ENCODE data around the gene ADA. TPM values are rescaled to one million over a fixed set of nuclear protein-coding genes. Genes with fewer than 3 reads are reported as not detected.

The ADA gene
- polyA plus RNA-seq, 1 donor from 2014 or later: 0.56 TPM

- Histone ChIP-seq H4K20me1 (ENCODE audit: insufficient read depth) (no peaks in the 10 kb centered on the region), H3K79me2 (replicated peaks; ENCODE audit: insufficient read depth, low read length) (no peaks in the 10 kb centered on the region), H3K36me3 (ENCODE audit: insufficient read depth, low read length) (no peaks in the 10 kb centered on the region), H3K9me3 (ENCODE audit: low read length) (no peaks in the 10 kb centered on the region), H2AFZ (ENCODE audit: low read depth, low read length) (no peak overlapping the region), H3K9ac (ENCODE audit: low read length) (no peak overlapping the region), H3K4me2 (ENCODE audit: low read length) (no peak overlapping the region), H3K9me2 (ENCODE audit: insufficient read depth, low read length) (no peaks in the 10 kb centered on the region), H3K27ac (ENCODE audit: low read length) (no peak overlapping the region), H3K27me3 (ENCODE audit: insufficient read depth, low read depth, low read length) (no peaks in the 10 kb centered on the region), H3K4me3 (ENCODE audit: low read length) (no peak overlapping the region), H3F3A (ENCODE audit: insufficient read depth, low read length, poor library complexity, severe bottlenecking) (no peaks in the 10 kb centered on the region)
- no peak for TF ChIP-seq REST (IDR thresholded peaks at IDR 0.05; ENCODE audit: borderline replicate concordance)
Measured at GRCh38 chr20:44684047-44684967, 32.8 kb upstream of the ADA start.

GRCh38 chr20:44683263-44684046, 32.0 kb upstream of the ADA start:
- Histone ChIP-seq H3K9ac (ENCODE audit: low read length) (no peak overlapping the region), H3K9me3 (ENCODE audit: low read length) (no peaks in the 10 kb centered on the region), H3K27me3 (ENCODE audit: insufficient read depth, low read depth, low read length) (no peaks in the 10 kb centered on the region), H3K79me2 (replicated peaks; ENCODE audit: insufficient read depth, low read length) (no peaks in the 10 kb centered on the region), H4K20me1 (ENCODE audit: insufficient read depth) (no peaks in the 10 kb centered on the region), H3K9me2 (ENCODE audit: insufficient read depth, low read length) (no peaks in the 10 kb centered on the region), H3F3A (ENCODE audit: insufficient read depth, low read length, poor library complexity, severe bottlenecking) (no peaks in the 10 kb centered on the region), H2AFZ (ENCODE audit: low read depth, low read length) (no peak overlapping the region), H3K4me3 (ENCODE audit: low read length) (no peak overlapping the region), H3K36me3 (ENCODE audit: insufficient read depth, low read length) (no peaks in the 10 kb centered on the region), H3K4me2 (ENCODE audit: low read length) (no peak overlapping the region), H3K27ac (ENCODE audit: low read length) (no peak overlapping the region)
- TF ChIP-seq TAF1 (IDR thresholded peaks at IDR 0.05; ENCODE audit: low read depth) (no peak), SMC3 (conservative IDR thresholded peaks at IDR 0.05; ENCODE audit: poor library complexity) (peak; percentile 78), MXI1 (conservative IDR thresholded peaks at IDR 0.05; ENCODE audit: poor library complexity, severe bottlenecking) (peak; percentile 31), REST (IDR thresholded peaks at IDR 0.05; ENCODE audit: borderline replicate concordance) (no peak), RAD21 (conservative IDR thresholded peaks at IDR 0.05) (peak; percentile 65), CTCF (IDR thresholded peaks at IDR 0.05; ENCODE audit: poor library complexity, severe bottlenecking) (peak; percentile 80), EZH2 (IDR thresholded peaks at IDR 0.05; ENCODE audit: borderline replicate concordance, insufficient read depth, low read length, poor library complexity, severe bottlenecking) (no peak), POLR2AphosphoS5 (IDR thresholded peaks at IDR 0.05) (no peak)

All from neural cell (in vitro differentiated cells).